Measurements from ENCODE around the gene PTRH1. TPM values are rescaled to one million over a fixed set of nuclear protein-coding genes. Genes with fewer than 3 reads are reported as not detected.

PTRH1 gene
- total and polyA plus RNA-seq, 12 donors = 3.4 to 48.8 (median 24.3) TPM

DNA sequence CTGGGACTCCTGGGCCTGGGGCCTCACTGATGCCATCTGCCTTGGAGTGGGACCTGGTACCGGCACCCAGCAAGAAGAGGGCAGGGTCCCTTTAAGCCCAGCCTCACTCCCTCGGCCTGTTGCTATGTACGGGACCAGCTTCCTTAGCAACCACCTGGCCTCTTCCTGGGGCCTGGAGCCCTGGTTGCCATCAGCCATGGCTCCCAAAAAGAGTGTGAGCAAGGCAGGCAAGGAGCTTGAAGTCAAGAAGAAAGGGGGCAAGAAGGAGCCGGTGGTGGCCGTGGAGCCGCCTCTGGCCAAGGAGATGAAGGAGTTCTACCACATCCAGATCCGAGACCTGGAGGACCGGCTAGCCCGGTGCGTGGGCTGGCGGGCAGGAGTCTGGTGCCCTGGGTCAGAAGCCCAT is 8.6 kb downstream of the PTRH1 start, which contains the start of gene CFAP157:
TSS of gene CFAP157 (plus strand) at position 153 of the 406 bp plus-strand sequence. CDS start at position 197, 44 bp downstream.
- no peak for DNase-seq
- WGBS, 4 donors = 62 to 76% (median 67%) methylated on average over 9 to 11 of the region's 11 CpGs
- TF ChIP-seq, protein P1, sequence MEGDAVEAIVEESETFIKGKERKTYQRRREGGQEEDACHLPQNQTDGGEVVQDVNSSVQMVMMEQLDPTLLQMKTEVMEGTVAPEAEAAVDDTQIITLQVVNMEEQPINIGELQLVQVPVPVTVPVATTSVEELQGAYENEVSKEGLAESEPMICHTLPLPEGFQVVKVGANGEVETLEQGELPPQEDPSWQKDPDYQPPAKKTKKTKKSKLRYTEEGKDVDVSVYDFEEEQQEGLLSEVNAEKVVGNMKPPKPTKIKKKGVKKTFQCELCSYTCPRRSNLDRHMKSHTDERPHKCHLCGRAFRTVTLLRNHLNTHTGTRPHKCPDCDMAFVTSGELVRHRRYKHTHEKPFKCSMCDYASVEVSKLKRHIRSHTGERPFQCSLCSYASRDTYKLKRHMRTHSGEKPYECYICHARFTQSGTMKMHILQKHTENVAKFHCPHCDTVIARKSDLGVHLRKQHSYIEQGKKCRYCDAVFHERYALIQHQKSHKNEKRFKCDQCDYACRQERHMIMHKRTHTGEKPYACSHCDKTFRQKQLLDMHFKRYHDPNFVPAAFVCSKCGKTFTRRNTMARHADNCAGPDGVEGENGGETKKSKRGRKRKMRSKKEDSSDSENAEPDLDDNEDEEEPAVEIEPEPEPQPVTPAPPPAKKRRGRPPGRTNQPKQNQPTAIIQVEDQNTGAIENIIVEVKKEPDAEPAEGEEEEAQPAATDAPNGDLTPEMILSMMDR (IDR thresholded peaks at IDR 0.05) = no peak
- TF ChIP-seq POLR2A (IDR thresholded peaks at IDR 0.05) = no peak
- H3K36me3 ChIP-seq (replicated peaks in 1 of 2) = no peaks in the 10 kb centered on the region
- no peak within 1 kb of the TSS for H3K27ac ChIP-seq
- H3K27me3 ChIP-seq = no peaks in the 10 kb centered on the region
- H3K4me3 ChIP-seq = no peak within 1 kb of the TSS
- intact Hi-C loops (cut with DNase I) = no loop called here
- H3K9me3 ChIP-seq (replicated peaks in 1 of 3) = no peaks in the 10 kb centered on the region
- H3K4me1 ChIP-seq (replicated peaks in 1 of 2) = no peaks in the 10 kb centered on the region

- 75 to 85% (median 78%) methylated on average over 5 to 12 of the region's 12 CpGs for WGBS, 4 donors
- DNase-seq = no peak
- TF ChIP-seq, protein P1 (IDR thresholded peaks at IDR 0.05) = no peak
- no peak for TF ChIP-seq POLR2A (IDR thresholded peaks at IDR 0.05)
- intact Hi-C loops (cut with DNase I) = no loop called here
- H3K4me3 ChIP-seq = no peak overlapping the region
- H3K9me3 ChIP-seq (replicated peaks in 1 of 3) = no peaks in the 10 kb centered on the region
- no peaks in the 10 kb centered on the region for H3K36me3 ChIP-seq (replicated peaks in 1 of 2)
- H3K27ac ChIP-seq = no peak overlapping the region
- H3K27me3 ChIP-seq = no peaks in the 10 kb centered on the region
- no peaks in the 10 kb centered on the region for H3K4me1 ChIP-seq (replicated peaks in 1 of 2)
Measured at GRCh38 chr9:127705577-127706379, 9.7 kb downstream of the PTRH1 start.

- no peak overlapping the region for H3K4me3 ChIP-seq
- 74 to 87% (median 81%) methylated on average over 8 to 9 of the region's 9 CpGs for WGBS, 4 donors
- no peak for TF ChIP-seq POLR2A (IDR thresholded peaks at IDR 0.05)
- TF ChIP-seq, protein P1 (IDR thresholded peaks at IDR 0.05) = no peak
Measured at GRCh38 chr9:127703289-127703946, 12.0 kb downstream of the PTRH1 start.

GRCh38 chr9:127700594-127701255 is 14.7 kb downstream of the PTRH1 start:
- H3K4me1 ChIP-seq (replicated peaks in 1 of 2) = peaks cover 0 to 13% of the 10 kb centered on the region in 2 donors
- TF ChIP-seq, protein P1 (IDR thresholded peaks at IDR 0.05) = no peak
- TF ChIP-seq POLR2A (IDR thresholded peaks at IDR 0.05) = no peak
- no peaks in the 10 kb centered on the region for H3K9me3 ChIP-seq (replicated peaks in 1 of 3)
- H3K27me3 ChIP-seq = no peaks in the 10 kb centered on the region
- 80 to 88% (median 85%) methylated on average over 5 of the region's 5 CpGs for WGBS, 4 donors
- H3K4me3 ChIP-seq = no peak overlapping the region
- no peaks in the 10 kb centered on the region for H3K36me3 ChIP-seq (replicated peaks in 1 of 2)
- DNase-seq = no peak
- no peak overlapping the region for H3K27ac ChIP-seq
- intact Hi-C loops (cut with DNase I) = no loop called here

More at GRCh38 chr9:127703289-127703946, 12.0 kb downstream of the PTRH1 start:
- H3K36me3 ChIP-seq (replicated peaks in 1 of 2) = no peaks in the 10 kb centered on the region
- no peaks in the 10 kb centered on the region for H3K27me3 ChIP-seq
- no peaks in the 10 kb centered on the region for H3K9me3 ChIP-seq (replicated peaks in 1 of 3)
- H3K27ac ChIP-seq = no peak overlapping the region
- intact Hi-C loops (cut with DNase I) = no loop called here
- DNase-seq = no peak
- peaks cover 0 to 5% of the 10 kb centered on the region in 2 donors for H3K4me1 ChIP-seq (replicated peaks in 1 of 2)

All from adrenal gland (tissue), 12 donors.